Muscle layer of colon (tissue), 2 donors: ENCODE data around the gene DDO.

ENCODE experiments used
- H3K27ac ChIP-seq: one replicate; pipeline ENCODE4 v1.7.0; 2013; ENCODE audit warnings: low read depth, mild to moderate bottlenecking, low read length, moderate library complexity
- H3K27me3 ChIP-seq, 2 donors: one replicate each; pipeline ENCODE4 v1.7.0; 2013; ENCODE audit warnings: low read length in 2 of 2, mild to moderate bottlenecking in 2 of 2; ENCODE audit not compliant: insufficient read depth in 2 of 2, control insufficient read depth in 1 of 2
- H3K36me3 ChIP-seq: one replicate; pipeline ENCODE4 v1.7.0; 2013; ENCODE audit warnings: mild to moderate bottlenecking, low read length; ENCODE audit not compliant: insufficient read depth
- H3K4me1 ChIP-seq: one replicate; pipeline ENCODE4 v1.7.0; 2013; ENCODE audit warnings: mild to moderate bottlenecking, low read length; ENCODE audit not compliant: insufficient read depth
- H3K4me3 ChIP-seq, 2 donors: one replicate each; pipeline ENCODE4 v1.7.0; 2013; ENCODE audit warnings: low read length in 2 of 2, low read depth in 1 of 2, mild to moderate bottlenecking in 1 of 2, moderate library complexity in 1 of 2
- H3K9ac ChIP-seq: one replicate; pipeline ENCODE4 v1.7.0; 2013; ENCODE audit warnings: low read length
- H3K9me3 ChIP-seq: one replicate; pipeline ENCODE4 v1.7.0; 2013; ENCODE audit warnings: mild to moderate bottlenecking, low read length
- donor health status: abdominal sarcoma.
- donor health status: Adenocarcinoma of cecum.

The DDO gene

GRCh38 chr6:110440026-110440425 lies 24.7 kb upstream of the DDO start:
- Histone ChIP-seq H3K27me3 (no peaks in the 10 kb centered on the region), H3K4me3 (no peak overlapping the region), H3K9me3 (no peaks in the 10 kb centered on the region), H3K4me1 (no peaks in the 10 kb centered on the region), H3K27ac (no peak overlapping the region), H3K36me3 (no peaks in the 10 kb centered on the region), H3K9ac (no peak overlapping the region)

- H3K4me1 ChIP-seq: no peaks in the 10 kb centered on the region
- H3K9ac ChIP-seq: no peak overlapping the region
- H3K27ac ChIP-seq: no peak overlapping the region
- no peaks in the 10 kb centered on the region for H3K36me3 ChIP-seq
- no peak overlapping the region for H3K4me3 ChIP-seq
- H3K27me3 ChIP-seq: no peaks in the 10 kb centered on the region
- no peaks in the 10 kb centered on the region for H3K9me3 ChIP-seq
These were observed 24.0 kb upstream of the DDO start for GRCh38 chr6:110439356-110439755.

- Histone ChIP-seq H3K4me3 (no peak overlapping the region), H3K9me3 (no peaks in the 10 kb centered on the region), H3K36me3 (no peaks in the 10 kb centered on the region), H3K9ac (no peak overlapping the region), H3K27me3 (no peaks in the 10 kb centered on the region), H3K27ac (no peak overlapping the region), H3K4me1 (no peaks in the 10 kb centered on the region)
These were observed 19.7 kb upstream of the DDO start for GRCh38 chr6:110434961-110435602.

GRCh38 chr6:110432285-110432900 lies 17.0 kb upstream of the DDO start:
- no peaks in the 10 kb centered on the region for H3K9me3 ChIP-seq

GRCh38 chr6:110430741-110431140 lies 15.4 kb upstream of the DDO start:
- no peak overlapping the region for H3K27ac ChIP-seq
- no peaks in the 10 kb centered on the region for H3K9me3 ChIP-seq
- H3K36me3 ChIP-seq: no peaks in the 10 kb centered on the region
- no peak overlapping the region for H3K9ac ChIP-seq
- H3K4me3 ChIP-seq: no peak overlapping the region
- no peaks in the 10 kb centered on the region for H3K27me3 ChIP-seq
- no peaks in the 10 kb centered on the region for H3K4me1 ChIP-seq

More at GRCh38 chr6:110432285-110432900, 17.0 kb upstream of the DDO start:
- Histone ChIP-seq H3K27ac (no peak overlapping the region), H3K36me3 (no peaks in the 10 kb centered on the region), H3K4me1 (no peaks in the 10 kb centered on the region), H3K9ac (no peak overlapping the region), H3K27me3 (no peaks in the 10 kb centered on the region), H3K4me3 (no peak overlapping the region)

- no peak overlapping the region for H3K4me3 ChIP-seq
- H3K4me1 ChIP-seq: no peaks in the 10 kb centered on the region
- no peaks in the 10 kb centered on the region for H3K9me3 ChIP-seq
- no peak overlapping the region for H3K9ac ChIP-seq
- H3K27me3 ChIP-seq: no peaks in the 10 kb centered on the region
- no peak overlapping the region for H3K27ac ChIP-seq
- no peaks in the 10 kb centered on the region for H3K36me3 ChIP-seq
These were observed 14.9 kb upstream of the DDO start for GRCh38 chr6:110430236-110430635.

GRCh38 chr6:110428153-110428552 lies 12.8 kb upstream of the DDO start:
- no peaks in the 10 kb centered on the region for H3K36me3 ChIP-seq
- no peaks in the 10 kb centered on the region for H3K9me3 ChIP-seq
- no peaks in the 10 kb centered on the region for H3K27me3 ChIP-seq
- no peak overlapping the region for H3K9ac ChIP-seq
- no peak overlapping the region for H3K4me3 ChIP-seq
- no peak overlapping the region for H3K27ac ChIP-seq
- H3K4me1 ChIP-seq: no peaks in the 10 kb centered on the region

GRCh38 chr6:110425816-110426215 lies 10.4 kb upstream of the DDO start:
- no peak overlapping the region for H3K4me3 ChIP-seq
- H3K27ac ChIP-seq: no peak overlapping the region
- no peak overlapping the region for H3K9ac ChIP-seq
- H3K4me1 ChIP-seq: no peaks in the 10 kb centered on the region
- no peaks in the 10 kb centered on the region for H3K36me3 ChIP-seq
- H3K9me3 ChIP-seq: no peaks in the 10 kb centered on the region
- no peaks in the 10 kb centered on the region for H3K27me3 ChIP-seq

GRCh38 chr6:110422444-110422822 lies 7.1 kb upstream of the DDO start:
- Histone ChIP-seq H3K9ac (no peak overlapping the region), H3K27ac (no peak overlapping the region), H3K4me3 (no peak overlapping the region), H3K9me3 (no peaks in the 10 kb centered on the region), H3K27me3 (no peaks in the 10 kb centered on the region), H3K36me3 (no peaks in the 10 kb centered on the region), H3K4me1 (no peaks in the 10 kb centered on the region)

- H3K9me3 ChIP-seq: no peaks in the 10 kb centered on the region
- no peak overlapping the region for H3K9ac ChIP-seq
- no peaks in the 10 kb centered on the region for H3K36me3 ChIP-seq
These were observed 6.5 kb upstream of the DDO start for GRCh38 chr6:110421749-110422443.

GRCh38 chr6:110419028-110419739 lies 3.8 kb upstream of the DDO start:
- Histone ChIP-seq H3K4me3 (no peak overlapping the region), H3K9ac (no peak overlapping the region), H3K36me3 (no peaks in the 10 kb centered on the region), H3K9me3 (no peaks in the 10 kb centered on the region), H3K27ac (no peak overlapping the region), H3K27me3 (no peaks in the 10 kb centered on the region), H3K4me1 (peaks cover 20% of the 10 kb centered on the region)

More at GRCh38 chr6:110421749-110422443, 6.5 kb upstream of the DDO start:
- Histone ChIP-seq H3K4me3 (no peak overlapping the region), H3K27ac (no peak overlapping the region), H3K27me3 (no peaks in the 10 kb centered on the region), H3K4me1 (peaks cover 3% of the 10 kb centered on the region)
